ENCODE results near the gene NCAM2. TPM values are rescaled to one million over a fixed set of nuclear protein-coding genes. Genes with fewer than 3 reads are reported as not detected.

NCAM2 gene
- total and polyA plus RNA-seq, 4 donors = 0.45 to 11.7 (median 5.8) TPM

DNA sequence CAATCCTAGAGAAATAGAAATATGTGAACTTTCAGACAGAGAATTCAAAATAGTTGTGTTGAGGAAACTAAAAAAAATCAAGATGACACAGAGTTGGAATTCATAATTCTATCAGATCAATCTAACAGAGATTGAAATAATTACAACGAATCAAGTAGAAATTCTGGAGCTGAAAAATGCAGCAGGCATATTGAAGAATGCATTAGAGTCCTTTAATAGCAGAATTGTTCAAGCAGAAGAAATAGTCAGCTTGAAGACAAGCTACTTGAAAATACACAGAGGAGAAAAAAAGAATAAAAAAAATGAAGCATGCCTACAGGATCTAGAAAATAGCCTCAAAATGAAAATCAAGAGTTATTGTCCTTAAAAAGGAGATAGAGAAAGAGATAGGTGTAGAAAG, 347.1 kb downstream of the NCAM2 start:
- Histone ChIP-seq H3K36me3 (ENCODE audit: control insufficient read depth in 4 of 4, insufficient read depth in 4 of 4, low read length in 4 of 4) (no peaks in the 10 kb centered on the region), H3K4me1 (ENCODE audit: control insufficient read depth in 5 of 5, insufficient read depth in 5 of 5, low read length in 5 of 5) (no peaks in the 10 kb centered on the region), H3K9ac (ENCODE audit: insufficient read depth in 1 of 2, low read length in 2 of 2) (no peak overlapping the region), H3K9me3 (ENCODE audit: control insufficient read depth in 4 of 4, insufficient read depth in 3 of 4, low read length in 3 of 4) (peaks cover 0 to 13% (median 7%) of the 10 kb centered on the region in 4 donors), H3K27me3 (ENCODE audit: control insufficient read depth in 3 of 3, insufficient read depth in 3 of 3, low read length in 2 of 3) (no peaks in the 10 kb centered on the region), H3K4me3 (no peak overlapping the region), H3K27ac (ENCODE audit: low read depth in 1 of 2, low read length in 1 of 2) (no peak overlapping the region)
- no peak for DNase-seq
- WGBS, 2 donors = 69 to 85% methylated on average over 1 of the region's 1 CpG
- ATAC-seq (ENCODE audit: insufficient read depth, low FRiP score) = no peak
- TF ChIP-seq, protein P1, sequence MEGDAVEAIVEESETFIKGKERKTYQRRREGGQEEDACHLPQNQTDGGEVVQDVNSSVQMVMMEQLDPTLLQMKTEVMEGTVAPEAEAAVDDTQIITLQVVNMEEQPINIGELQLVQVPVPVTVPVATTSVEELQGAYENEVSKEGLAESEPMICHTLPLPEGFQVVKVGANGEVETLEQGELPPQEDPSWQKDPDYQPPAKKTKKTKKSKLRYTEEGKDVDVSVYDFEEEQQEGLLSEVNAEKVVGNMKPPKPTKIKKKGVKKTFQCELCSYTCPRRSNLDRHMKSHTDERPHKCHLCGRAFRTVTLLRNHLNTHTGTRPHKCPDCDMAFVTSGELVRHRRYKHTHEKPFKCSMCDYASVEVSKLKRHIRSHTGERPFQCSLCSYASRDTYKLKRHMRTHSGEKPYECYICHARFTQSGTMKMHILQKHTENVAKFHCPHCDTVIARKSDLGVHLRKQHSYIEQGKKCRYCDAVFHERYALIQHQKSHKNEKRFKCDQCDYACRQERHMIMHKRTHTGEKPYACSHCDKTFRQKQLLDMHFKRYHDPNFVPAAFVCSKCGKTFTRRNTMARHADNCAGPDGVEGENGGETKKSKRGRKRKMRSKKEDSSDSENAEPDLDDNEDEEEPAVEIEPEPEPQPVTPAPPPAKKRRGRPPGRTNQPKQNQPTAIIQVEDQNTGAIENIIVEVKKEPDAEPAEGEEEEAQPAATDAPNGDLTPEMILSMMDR (IDR thresholded peaks at IDR 0.05; ENCODE audit: control extremely low read depth, extremely low read depth) = no peak

DNA sequence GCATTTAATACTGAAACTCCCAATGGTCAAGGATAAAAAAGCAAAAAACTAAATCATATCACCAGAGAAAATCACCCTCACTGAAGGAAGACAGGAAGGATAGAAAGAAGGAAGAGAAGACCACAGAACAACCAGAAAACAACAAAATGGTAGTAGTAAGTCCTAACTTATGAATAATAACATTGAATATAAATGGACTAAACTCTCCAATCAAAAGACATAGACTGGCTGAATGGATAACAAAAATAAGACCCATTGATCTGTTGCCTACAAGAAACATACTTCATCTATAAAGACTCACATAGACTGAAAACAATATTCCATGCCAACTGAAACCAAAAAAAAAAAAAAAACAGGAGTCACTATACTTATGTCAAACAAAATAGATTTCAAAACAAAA, 347.7 kb downstream of the NCAM2 start:
- Histone ChIP-seq H3K4me1 (ENCODE audit: control insufficient read depth in 5 of 5, insufficient read depth in 5 of 5, low read length in 5 of 5) (no peaks in the 10 kb centered on the region), H3K27me3 (ENCODE audit: control insufficient read depth in 3 of 3, insufficient read depth in 3 of 3, low read length in 2 of 3) (no peaks in the 10 kb centered on the region), H3K4me3 (no peak overlapping the region), H3K9ac (ENCODE audit: insufficient read depth in 1 of 2, low read length in 2 of 2) (no peak overlapping the region), H3K9me3 (ENCODE audit: control insufficient read depth in 4 of 4, insufficient read depth in 3 of 4, low read length in 3 of 4) (peaks cover 0 to 13% (median 7%) of the 10 kb centered on the region in 4 donors), H3K27ac (ENCODE audit: low read depth in 1 of 2, low read length in 1 of 2) (no peak overlapping the region), H3K36me3 (ENCODE audit: control insufficient read depth in 4 of 4, insufficient read depth in 4 of 4, low read length in 4 of 4) (no peaks in the 10 kb centered on the region)
- TF ChIP-seq, protein P1 (IDR thresholded peaks at IDR 0.05; ENCODE audit: control extremely low read depth, extremely low read depth) = no peak
- DNase-seq (no peak), ATAC-seq (ENCODE audit: insufficient read depth, low FRiP score) (no peak)

DNA sequence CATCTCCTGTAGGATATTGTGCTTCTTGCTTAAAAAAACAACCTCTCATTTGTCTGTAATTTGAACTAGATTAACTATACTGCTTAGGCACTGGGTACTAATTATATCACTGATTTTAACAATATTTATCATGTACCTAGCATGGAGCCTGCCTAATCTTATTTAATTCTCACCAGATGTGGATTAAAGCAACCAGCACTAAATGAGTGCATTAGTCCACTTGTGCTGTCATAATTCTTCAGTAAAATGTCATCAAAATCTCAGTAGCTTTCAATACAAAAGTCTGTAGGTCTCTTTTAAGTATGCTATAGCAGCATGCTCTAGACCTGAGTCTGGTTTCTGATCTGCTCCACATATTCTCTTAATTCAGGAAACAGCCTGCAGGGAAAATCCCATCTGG, 368.1 kb downstream of the NCAM2 start:
- Histone ChIP-seq H3K27me3 (ENCODE audit: control insufficient read depth in 3 of 3, insufficient read depth in 3 of 3, low read length in 2 of 3) (no peaks in the 10 kb centered on the region), H3K27ac (ENCODE audit: low read depth in 1 of 2, low read length in 1 of 2) (no peak overlapping the region), H3K9me3 (ENCODE audit: control insufficient read depth in 4 of 4, insufficient read depth in 3 of 4, low read length in 3 of 4) (no peaks in the 10 kb centered on the region), H3K36me3 (ENCODE audit: control insufficient read depth in 4 of 4, insufficient read depth in 4 of 4, low read length in 4 of 4) (no peaks in the 10 kb centered on the region), H3K4me3 (no peak overlapping the region), H3K9ac (ENCODE audit: insufficient read depth in 1 of 2, low read length in 2 of 2) (no peak overlapping the region), H3K4me1 (ENCODE audit: control insufficient read depth in 5 of 5, insufficient read depth in 5 of 5, low read length in 5 of 5) (no peaks in the 10 kb centered on the region)
- DNase-seq (no peak), ATAC-seq (ENCODE audit: insufficient read depth, low FRiP score) (no peak)
- TF ChIP-seq, protein P1 (IDR thresholded peaks at IDR 0.05; ENCODE audit: control extremely low read depth, extremely low read depth) = no peak

DNA sequence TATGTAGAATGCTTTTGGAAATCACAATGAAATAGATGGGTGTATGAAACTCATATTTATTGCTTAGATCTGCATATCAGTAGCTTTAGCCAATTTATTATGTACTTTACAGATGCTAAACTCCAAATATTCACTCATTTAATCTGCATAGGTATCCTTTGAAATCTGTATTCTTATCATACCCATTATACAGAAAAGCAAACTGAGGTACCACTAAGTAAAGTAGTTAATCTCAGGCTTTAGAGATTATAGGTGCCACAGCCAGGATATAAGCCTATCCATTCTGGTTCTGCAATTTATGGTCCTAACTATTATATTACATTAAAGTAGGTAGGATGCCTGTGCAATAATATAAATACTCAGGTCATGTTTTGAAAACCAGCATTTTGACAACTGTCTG, 369.4 kb downstream of the NCAM2 start:
- DNase-seq (no peak), ATAC-seq (ENCODE audit: insufficient read depth, low FRiP score) (no peak)
- H3K36me3 ChIP-seq (ENCODE audit: control insufficient read depth in 4 of 4, insufficient read depth in 4 of 4, low read length in 4 of 4) = no peaks in the 10 kb centered on the region
- no peak overlapping the region for H3K27ac ChIP-seq (ENCODE audit: low read depth in 1 of 2, low read length in 1 of 2)
- TF ChIP-seq, protein P1 (IDR thresholded peaks at IDR 0.05; ENCODE audit: control extremely low read depth, extremely low read depth) = no peak
- no peak overlapping the region for H3K9ac ChIP-seq (ENCODE audit: insufficient read depth in 1 of 2, low read length in 2 of 2)
- H3K4me1 ChIP-seq (ENCODE audit: control insufficient read depth in 5 of 5, insufficient read depth in 5 of 5, low read length in 5 of 5) = no peaks in the 10 kb centered on the region
- no peak overlapping the region for H3K4me3 ChIP-seq
- no peaks in the 10 kb centered on the region for H3K27me3 ChIP-seq (ENCODE audit: control insufficient read depth in 3 of 3, insufficient read depth in 3 of 3, low read length in 2 of 3)
- no peaks in the 10 kb centered on the region for H3K9me3 ChIP-seq (ENCODE audit: control insufficient read depth in 4 of 4, insufficient read depth in 3 of 4, low read length in 3 of 4)
